GM11168 (cell line): ENCODE results near the gene CSNK1G2.

ENCODE experiments used
- in situ Hi-C: fragments of 300-500 bp; cut with MboI; formaldehyde crosslinking; loops from one replicate; pipeline ENCODE4 v1.12.0; 2022; ENCODE audit warnings: low sequenced_read_pairs; ENCODE audit not compliant: unreplicated experiment

CSNK1G2 gene

GRCh38 chr19:1942078-1942933 is 1.3 kb downstream of the CSNK1G2 start:
- in situ Hi-C loops, result no loop called here

- in situ Hi-C loops, result no loop called here
Measured at GRCh38 chr19:1942934-1943555, 2.1 kb downstream of the CSNK1G2 start.

GRCh38 chr19:1943661-1944087 is 2.7 kb downstream of the CSNK1G2 start:
- in situ Hi-C loops, result no loop called here

GRCh38 chr19:1944088-1944915 is 3.3 kb downstream of the CSNK1G2 start:
- in situ Hi-C loops, result no loop called here

- in situ Hi-C loops, result no loop called here
Measured at GRCh38 chr19:1944916-1945561, 4.1 kb downstream of the CSNK1G2 start.

- in situ Hi-C loops, result no loop called here
Measured at GRCh38 chr19:1945899-1946298, 4.9 kb downstream of the CSNK1G2 start.

- in situ Hi-C loops, result no loop called here
Measured at GRCh38 chr19:1947651-1948209, 6.8 kb downstream of the CSNK1G2 start.

GRCh38 chr19:1949304-1950101 is 8.5 kb downstream of the CSNK1G2 start:
- in situ Hi-C loops, result no loop called here

- in situ Hi-C loops, result no loop called here
Measured at GRCh38 chr19:1950640-1951039, 9.7 kb downstream of the CSNK1G2 start.

- in situ Hi-C loops, result no loop called here
Measured at GRCh38 chr19:1952635-1953034, 11.7 kb downstream of the CSNK1G2 start.

GRCh38 chr19:1953037-1953436 is 12.1 kb downstream of the CSNK1G2 start:
- in situ Hi-C loops, result no loop called here

GRCh38 chr19:1953441-1954094 is 12.6 kb downstream of the CSNK1G2 start:
- in situ Hi-C loops, result no loop called here

- in situ Hi-C loops, result no loop called here
Measured at GRCh38 chr19:1954532-1954933, 13.6 kb downstream of the CSNK1G2 start.

GRCh38 chr19:1955171-1956121 is 14.5 kb downstream of the CSNK1G2 start:
- in situ Hi-C loops, result no loop called here

- in situ Hi-C loops, result no loop called here
Measured at GRCh38 chr19:1956122-1956494, 15.1 kb downstream of the CSNK1G2 start.

GRCh38 chr19:1956868-1957492 is 16.0 kb downstream of the CSNK1G2 start:
- in situ Hi-C loops, result no loop called here

- in situ Hi-C loops, result no loop called here
Measured at GRCh38 chr19:1957562-1958248, 16.7 kb downstream of the CSNK1G2 start.
